BE2C (cell line): ENCODE results near the gene CASZ1.

ENCODE experiments used
- DNase-seq: peaks from one replicate; pipeline ENCODE4 v3.0.0-alpha.2; 2020
- H3K27me3 ChIP-seq: fragments of 250-450 bp; sonication (Bioruptor Pico); 2 replicates; pipeline ENCODE4 v1.5.1; 2020; ENCODE audit warnings: mild to moderate bottlenecking
- H3K36me3 ChIP-seq: fragments of 250-450 bp; sonication (Bioruptor Pico); 2 replicates; pipeline ENCODE4 v1.5.1; 2020; ENCODE audit warnings: mild to moderate bottlenecking
- H3K4me1 ChIP-seq: fragments of 250-450 bp; sonication (Bioruptor Pico); 2 replicates; pipeline ENCODE4 v1.5.1; 2020
- H3K4me3 ChIP-seq: 2 replicates; pipeline ENCODE4 v1.5.1; 2011; ENCODE audit warnings: low read depth, low read length
- H3K9me3 ChIP-seq: fragments of 250-450 bp; sonication (Bioruptor Pico); 2 replicates; pipeline ENCODE4 v1.5.1; 2020
- TF ChIP-seq, protein P1 (sequence below): IDR thresholded peaks from 2 replicates; pipeline ENCODE4 v1.5.1; 2012; ENCODE audit warnings: mild to moderate bottlenecking, low read depth, low read length

The CASZ1 gene

DNA sequence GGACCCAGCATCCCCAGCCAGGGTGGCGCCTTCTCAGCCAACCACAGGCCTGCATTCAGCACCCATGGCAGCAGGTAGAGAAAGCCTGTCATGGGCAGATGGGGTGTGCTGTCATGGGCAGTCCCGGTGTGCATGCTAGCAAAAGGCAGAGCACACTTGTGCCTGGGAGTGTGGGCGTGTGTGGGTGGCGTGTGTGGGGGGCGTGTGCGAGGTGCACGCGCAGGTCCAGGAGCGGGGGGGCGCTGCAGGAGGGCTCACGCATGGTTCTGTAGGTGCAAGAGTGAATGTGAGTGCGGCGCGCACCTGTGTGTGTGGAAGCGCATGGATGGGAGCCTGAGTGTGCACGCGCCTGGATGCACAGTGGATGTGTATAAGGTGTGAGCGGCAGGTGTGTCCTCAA lies 137.2 kb downstream of the CASZ1 start:
- DNase-seq: no peak
- H3K4me1 ChIP-seq: peaks cover 3% of the 10 kb centered on the region; the same call in 1 of the 2 replicates
- TF ChIP-seq, protein P1, sequence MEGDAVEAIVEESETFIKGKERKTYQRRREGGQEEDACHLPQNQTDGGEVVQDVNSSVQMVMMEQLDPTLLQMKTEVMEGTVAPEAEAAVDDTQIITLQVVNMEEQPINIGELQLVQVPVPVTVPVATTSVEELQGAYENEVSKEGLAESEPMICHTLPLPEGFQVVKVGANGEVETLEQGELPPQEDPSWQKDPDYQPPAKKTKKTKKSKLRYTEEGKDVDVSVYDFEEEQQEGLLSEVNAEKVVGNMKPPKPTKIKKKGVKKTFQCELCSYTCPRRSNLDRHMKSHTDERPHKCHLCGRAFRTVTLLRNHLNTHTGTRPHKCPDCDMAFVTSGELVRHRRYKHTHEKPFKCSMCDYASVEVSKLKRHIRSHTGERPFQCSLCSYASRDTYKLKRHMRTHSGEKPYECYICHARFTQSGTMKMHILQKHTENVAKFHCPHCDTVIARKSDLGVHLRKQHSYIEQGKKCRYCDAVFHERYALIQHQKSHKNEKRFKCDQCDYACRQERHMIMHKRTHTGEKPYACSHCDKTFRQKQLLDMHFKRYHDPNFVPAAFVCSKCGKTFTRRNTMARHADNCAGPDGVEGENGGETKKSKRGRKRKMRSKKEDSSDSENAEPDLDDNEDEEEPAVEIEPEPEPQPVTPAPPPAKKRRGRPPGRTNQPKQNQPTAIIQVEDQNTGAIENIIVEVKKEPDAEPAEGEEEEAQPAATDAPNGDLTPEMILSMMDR: no peak
- no peaks in the 10 kb centered on the region; the same call in 1 of the 2 replicates for H3K36me3 ChIP-seq
- H3K27me3 ChIP-seq: no peaks in the 10 kb centered on the region
- H3K9me3 ChIP-seq: no peaks in the 10 kb centered on the region
- no peak overlapping the region for H3K4me3 ChIP-seq

DNA sequence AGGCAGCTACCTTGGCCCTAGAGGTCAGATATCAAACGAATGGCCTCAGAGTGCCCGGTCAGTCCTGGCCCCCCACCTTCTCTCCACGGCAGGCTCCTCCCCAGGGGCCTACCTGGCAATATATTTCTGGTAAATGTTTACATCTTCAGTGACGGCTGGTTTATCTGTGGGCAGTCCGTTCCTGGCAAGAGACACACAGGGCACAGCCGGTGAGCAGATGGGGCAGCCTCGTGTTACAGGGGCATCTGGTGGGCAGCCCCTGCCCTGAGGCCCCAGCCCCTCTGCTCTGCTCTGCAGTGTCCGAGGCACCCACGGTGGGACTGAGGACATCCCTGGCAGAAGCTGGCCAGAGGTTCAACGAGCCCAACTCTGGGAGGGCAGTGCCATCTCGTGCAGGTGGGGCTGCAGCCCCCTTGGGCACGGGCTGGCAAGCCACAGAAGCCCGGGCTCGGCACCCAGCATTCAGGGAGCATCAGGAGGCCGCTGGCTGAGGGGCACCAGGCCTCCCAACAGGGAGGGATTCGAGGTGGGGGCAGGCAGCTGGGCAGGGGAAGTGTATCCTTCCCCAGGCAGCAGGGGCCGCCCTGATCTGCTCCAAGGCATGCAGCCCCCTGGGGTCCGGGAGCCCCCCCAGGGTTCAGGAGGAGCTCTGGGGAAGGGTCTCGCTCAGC lies 137.9 kb downstream of the CASZ1 start:
- Histone ChIP-seq H3K27me3 (no peaks in the 10 kb centered on the region), H3K36me3 (peaks cover 3% of the 10 kb centered on the region), H3K4me3 (no peak overlapping the region), H3K9me3 (no peaks in the 10 kb centered on the region), H3K4me1 (peaks cover 3% of the 10 kb centered on the region; the same call in 1 of the 2 replicates)
- no peak for DNase-seq
- TF ChIP-seq, protein P1: no peak

DNA sequence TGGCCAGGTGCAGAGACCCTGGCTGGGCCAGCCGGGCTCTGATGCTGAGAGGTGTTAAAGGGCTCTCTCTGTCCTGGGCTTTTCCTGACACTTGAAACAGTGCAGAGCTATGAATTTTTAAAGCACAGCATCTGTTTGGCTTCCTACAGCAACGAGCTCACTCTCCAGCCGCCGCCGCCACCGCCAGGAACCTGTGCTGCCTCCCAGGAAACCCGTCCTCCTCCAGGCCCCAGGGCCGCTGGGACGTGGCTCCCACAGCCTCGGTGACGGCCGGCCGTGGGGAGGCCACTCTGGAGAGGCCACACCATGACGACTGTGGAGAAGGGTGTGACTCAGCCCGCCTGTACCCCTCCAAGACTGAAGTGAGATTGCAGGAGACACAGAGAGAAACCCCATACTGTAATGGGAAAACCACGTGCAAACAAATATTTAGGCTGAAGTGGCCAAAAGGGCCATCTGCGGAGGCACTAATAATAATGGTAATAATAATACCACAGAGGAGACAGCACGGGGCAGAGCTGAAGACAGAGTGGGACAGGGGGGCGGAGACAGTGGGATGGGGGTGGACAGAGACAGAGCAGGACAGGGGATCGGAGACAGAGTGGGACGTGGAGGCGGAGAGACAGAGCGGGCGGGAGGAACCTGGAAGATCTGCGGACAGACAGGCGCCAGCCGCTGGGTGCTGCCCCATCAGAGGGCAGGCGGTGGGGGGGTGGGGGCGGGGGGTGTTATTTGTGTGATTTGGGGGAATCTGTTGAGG lies 139.2 kb downstream of the CASZ1 start:
- Histone ChIP-seq H3K9me3 (no peaks in the 10 kb centered on the region), H3K27me3 (no peaks in the 10 kb centered on the region), H3K4me3 (no peak overlapping the region), H3K4me1 (no peaks in the 10 kb centered on the region), H3K36me3 (peaks cover 3% of the 10 kb centered on the region)
- TF ChIP-seq, protein P1: no peak
- DNase-seq: no peak

DNA sequence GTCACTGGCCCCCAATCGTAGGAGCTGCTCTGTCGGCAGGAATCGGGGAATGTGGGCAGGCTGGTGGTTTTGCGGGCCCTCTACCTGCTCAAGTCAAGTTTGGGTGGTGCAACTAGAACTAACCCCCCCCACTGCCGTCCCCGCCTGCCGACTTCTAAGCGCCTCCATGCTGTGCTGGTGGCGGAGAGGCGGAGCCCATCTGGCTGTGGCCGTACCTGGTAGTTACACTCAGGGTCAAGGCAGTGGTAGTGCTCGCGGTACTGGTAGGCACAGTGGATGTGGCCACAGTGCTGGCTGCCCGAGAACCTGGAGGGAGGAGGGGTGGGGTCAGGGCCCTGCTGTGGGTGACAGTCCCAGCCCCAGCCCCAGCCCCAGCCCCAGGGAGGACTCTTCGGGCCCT lies 140.0 kb downstream of the CASZ1 start:
- peaks cover 3% of the 10 kb centered on the region for H3K36me3 ChIP-seq
- H3K4me3 ChIP-seq: no peak overlapping the region
- no peaks in the 10 kb centered on the region for H3K27me3 ChIP-seq
- no peak for DNase-seq
- no peaks in the 10 kb centered on the region for H3K4me1 ChIP-seq
- H3K9me3 ChIP-seq: no peaks in the 10 kb centered on the region
- TF ChIP-seq, protein P1: no peak

DNA sequence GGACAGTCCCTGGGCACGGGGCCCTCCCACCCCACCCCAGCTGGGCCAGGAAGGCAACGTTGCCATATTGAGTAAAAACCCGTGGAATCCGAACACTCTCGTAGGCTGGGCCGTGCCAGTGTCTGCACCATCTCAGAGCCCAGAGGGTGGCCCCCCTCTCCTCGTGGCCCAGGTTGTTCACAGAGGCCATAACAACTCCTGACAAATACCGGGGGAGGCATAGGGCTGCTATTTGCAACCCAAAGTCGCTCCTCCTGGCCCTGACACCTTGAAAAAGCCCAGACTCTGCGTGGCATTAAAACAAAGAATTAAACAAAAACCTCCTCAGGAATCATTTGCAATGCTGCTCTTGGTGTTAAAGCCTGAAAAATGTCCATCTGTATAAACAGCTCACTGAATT lies 141.4 kb downstream of the CASZ1 start:
- H3K4me3 ChIP-seq: no peak overlapping the region
- TF ChIP-seq, protein P1: no peak
- no peaks in the 10 kb centered on the region for H3K9me3 ChIP-seq
- no peaks in the 10 kb centered on the region for H3K4me1 ChIP-seq
- peaks cover 3% of the 10 kb centered on the region for H3K36me3 ChIP-seq
- H3K27me3 ChIP-seq: no peaks in the 10 kb centered on the region
- DNase-seq: no peak
